ENCODE results near the gene GTF3C5.
A peak's percentile ranks its signal among the peaks of the same experiment; 100 is the strongest.
"Not testable (repeated sequence)": the region's sequence is repeated elsewhere in the genome, so short reads cannot be mapped to it uniquely, and the experiment has no call there.

Gene GTF3C5

GRCh38 chr9:133054194-133054890 is 23.5 kb downstream of the GTF3C5 start:
- no peak for DNase-seq (ENCODE audit: low read depth, low spot score)

GRCh38 chr9:133054966-133055365 is 24.2 kb downstream of the GTF3C5 start:
- DNase-seq (ENCODE audit: low read depth, low spot score), result peak; percentile 70

- no peak for DNase-seq (ENCODE audit: low read depth, low spot score)
These were observed 25.1 kb downstream of the GTF3C5 start for GRCh38 chr9:133055788-133056420.

- no peak for DNase-seq (ENCODE audit: low read depth, low spot score)
These were observed 25.7 kb downstream of the GTF3C5 start for GRCh38 chr9:133056533-133056932.

- no peak for DNase-seq (ENCODE audit: low read depth, low spot score)
These were observed 26.2 kb downstream of the GTF3C5 start for GRCh38 chr9:133057006-133057405.

- DNase-seq (ENCODE audit: low read depth, low spot score), result no peak
These were observed 26.8 kb downstream of the GTF3C5 start for GRCh38 chr9:133057553-133057952.

- no peak for DNase-seq (ENCODE audit: low read depth, low spot score)
These were observed 27.3 kb downstream of the GTF3C5 start for GRCh38 chr9:133058071-133058470.

- no peak for DNase-seq (ENCODE audit: low read depth, low spot score)
These were observed 27.9 kb downstream of the GTF3C5 start for GRCh38 chr9:133058550-133059320.

- DNase-seq (ENCODE audit: low read depth, low spot score), result no peak
These were observed 28.8 kb downstream of the GTF3C5 start for GRCh38 chr9:133059623-133060022.

GRCh38 chr9:133060417-133060841 is 29.6 kb downstream of the GTF3C5 start:
- DNase-seq (ENCODE audit: low read depth, low spot score), result no peak

- not testable (repeated sequence) for DNase-seq (ENCODE audit: low read depth, low spot score)
These were observed 30.4 kb downstream of the GTF3C5 start for GRCh38 chr9:133061019-133061763.

- not testable (repeated sequence) for DNase-seq (ENCODE audit: low read depth, low spot score)
These were observed 31.0 kb downstream of the GTF3C5 start, which contains the start of gene CEL for GRCh38 chr9:133061764-133062145. TSS of gene CEL (plus strand) at chr9:133061981. CDS start at chr9:133062003, 22 bp downstream.

GRCh38 chr9:133062569-133062968 is 31.8 kb downstream of the GTF3C5 start:
- not testable (repeated sequence) for DNase-seq (ENCODE audit: low read depth, low spot score)

- no peak for DNase-seq (ENCODE audit: low read depth, low spot score)
These were observed 32.3 kb downstream of the GTF3C5 start for GRCh38 chr9:133063159-133063499.

GRCh38 chr9:133063500-133064231 is 32.9 kb downstream of the GTF3C5 start:
- no peak for DNase-seq (ENCODE audit: low read depth, low spot score)

GRCh38 chr9:133064241-133065069 is 33.7 kb downstream of the GTF3C5 start:
- no peak for DNase-seq (ENCODE audit: low read depth, low spot score)

- no peak for DNase-seq (ENCODE audit: low read depth, low spot score)
These were observed 34.2 kb downstream of the GTF3C5 start for GRCh38 chr9:133065070-133065388.

- no peak for DNase-seq (ENCODE audit: low read depth, low spot score)
These were observed 35.6 kb downstream of the GTF3C5 start for GRCh38 chr9:133066181-133066983.

GRCh38 chr9:133067006-133067405 is 36.2 kb downstream of the GTF3C5 start:
- DNase-seq (ENCODE audit: low read depth, low spot score), result no peak

- no peak for DNase-seq (ENCODE audit: low read depth, low spot score)
These were observed 37.0 kb downstream of the GTF3C5 start for GRCh38 chr9:133067813-133068212.
